GM12878 (cell line): Measurements from ENCODE around the gene DAPK2. TPM values are rescaled to one million over a fixed set of nuclear protein-coding genes. Genes with fewer than 3 reads are reported as not detected.

Source experiments
- ATAC-seq: fragments of 200-7000 bp; cut with Tn5 transposase; 3 replicates; pipeline ENCODE4 v1.9.1; 2020; ENCODE audit warnings: mild to moderate bottlenecking, moderate library complexity
- BruUV-seq: library from RNA; stranded (reverse); fragments of 400-500 nt; replicated peaks from 2 replicates; lab custom pipeline; 2021; lab: Mats Ljungman, UMichigan
- CTCF ChIA-PET: fragments of 300-600 bp; sonication (Branson Sonifier 250); formaldehyde crosslinking; extraction: SDS; loops from one replicate; lab custom pipeline; 2021; ENCODE audit warnings: inconsistent platforms; lab: Yijun Ruan, JAX
- POLR2A ChIA-PET: fragments of 350-600 bp; formaldehyde crosslinking; extraction: SDS; loops from one replicate; lab custom pipeline; 2021; ENCODE audit warnings: inconsistent platforms; lab: Charles Lee
- RAD21 ChIA-PET: fragments of 300-600 bp; sonication (Branson Sonifier 250); formaldehyde crosslinking; loops from one replicate; lab custom pipeline; 2023; ENCODE audit warnings: antibody characterized with exemption; ENCODE audit not compliant: unreplicated experiment; lab: Charles Lee
- SMC1A ChIA-PET: fragments of 300-600 bp; sonication (Branson Sonifier 250); formaldehyde crosslinking; loops from one replicate; lab custom pipeline; 2023; ENCODE audit not compliant: unreplicated experiment, uncharacterized antibody; lab: Charles Lee
- DNase-seq: peaks from one replicate; pipeline ENCODE4 v3.0.0-alpha.2; 2011; ENCODE audit warnings: low read depth, low spot score
- FAIRE-seq: peaks from 3 replicates; lab custom pipeline; 2011; peaks lifted over from hg19 to GRCh38; lab: Jason Lieb, UNC
- H2AFZ ChIP-seq: 2 replicates; pipeline ENCODE4 v1.6.0; 2011; ENCODE audit warnings: low read depth, low read length, control low read depth; ENCODE audit not compliant: control insufficient read depth
- H3K27ac ChIP-seq: 2 replicates; pipeline ENCODE4 v1.5.1; 2011; ENCODE audit warnings: control low read depth; ENCODE audit not compliant: control insufficient read depth, insufficient read depth
- H3K27me3 ChIP-seq, 2 experiments: replicated peaks in 1 of 2; 2 replicates each; pipeline versions ENCODE4 v1.6.0 to v1.6.1; 2011; ENCODE audit warnings: low read length in 1 of 2; ENCODE audit not compliant: control insufficient read depth in 2 of 2, insufficient read depth in 2 of 2
- H3K36me3 ChIP-seq, 2 experiments: 2 replicates each; pipeline ENCODE4 v1.5.1; 2011; ENCODE audit warnings: low read length in 1 of 2; ENCODE audit not compliant: control insufficient read depth in 2 of 2, insufficient read depth in 2 of 2
- H3K4me1 ChIP-seq: 2 replicates; pipeline ENCODE4 v1.6.1; 2011; ENCODE audit warnings: mild to moderate bottlenecking, low read length, moderate library complexity, mixed read lengths; ENCODE audit not compliant: control insufficient read depth, insufficient read depth
- H3K4me2 ChIP-seq: 2 replicates; pipeline ENCODE4 v1.6.0; 2011; ENCODE audit warnings: control low read depth; ENCODE audit not compliant: control insufficient read depth, insufficient read depth
- H3K4me3 ChIP-seq: fragments of 200-600 bp; sonication (generic); 2 replicates; pipeline ENCODE4 v1.5.1; 2016
- H3K79me2 ChIP-seq: 2 replicates; pipeline ENCODE4 v1.6.0; 2011; ENCODE audit warnings: low read length; ENCODE audit not compliant: control insufficient read depth, insufficient read depth
- H3K9ac ChIP-seq: 2 replicates; pipeline ENCODE4 v1.8.0; 2011; ENCODE audit warnings: low read length, control low read depth, mixed read lengths; ENCODE audit not compliant: control insufficient read depth, insufficient read depth
- H3K9me3 ChIP-seq: replicated peaks from 3 replicates; pipeline ENCODE4 v1.5.1; 2011; ENCODE audit warnings: mild to moderate bottlenecking, low read length; ENCODE audit not compliant: control insufficient read depth, insufficient read depth
- H4K20me1 ChIP-seq: 2 replicates; pipeline ENCODE4 v1.6.0; 2011; ENCODE audit not compliant: control insufficient read depth, insufficient read depth
- ETV6 ChIP-seq, 2 experiments: fragments of 450-650 bp in 1 of 2; IDR thresholded peaks in 1 of 2; conservative IDR thresholded peaks in 1 of 2; 2 replicates each; pipeline ENCODE4 v1.6.1; 2014; ENCODE audit warnings: antibody characterized with exemption in 1 of 2, borderline replicate concordance in 1 of 2, low read depth in 1 of 2, mild to moderate bottlenecking in 1 of 2, moderate library complexity in 1 of 2
- NBN ChIP-seq: fragments of 450-650 bp; IDR thresholded peaks from 2 replicates; pipeline ENCODE4 v1.6.1; 2016
- NFXL1 ChIP-seq: fragments of 450-650 bp; IDR thresholded peaks from 2 replicates; pipeline ENCODE4 v1.6.1; 2017; ENCODE audit warnings: antibody characterized with exemption, mild to moderate bottlenecking, borderline replicate concordance
- NFYB ChIP-seq: IDR thresholded peaks from 2 replicates; pipeline ENCODE4 v1.6.1; 2011; ENCODE audit warnings: low read depth, mild to moderate bottlenecking, low read length, improper control_type of control experiment, moderate library complexity; ENCODE audit not compliant: insufficient read depth
- TCF12 ChIP-seq: IDR thresholded peaks from 2 replicates; pipeline ENCODE4 v1.6.1; 2011; ENCODE audit warnings: low read depth, mild to moderate bottlenecking, low read length
- TCF7 ChIP-seq: IDR thresholded peaks from 2 replicates; pipeline ENCODE4 v1.6.1; 2014; ENCODE audit warnings: antibody characterized with exemption, borderline replicate concordance
- ZBED1 ChIP-seq: IDR thresholded peaks from 2 replicates; pipeline ENCODE4 v1.6.1; 2016; ENCODE audit warnings: borderline replicate concordance
- ZNF274 ChIP-seq: IDR thresholded peaks from one replicate; pipeline ENCODE4 v1.8.0; 2011; ENCODE audit not compliant: insufficient read length, insufficient read depth
- WGBS: methylation state at CpG from one replicate; pipeline ENCODE4 v1.1.6; 2016; ENCODE audit warnings: low lambda C conversion rate; ENCODE audit not compliant: insufficient replicate concordance, insufficient coverage; ENCODE audit errors: missing lambda C conversion rate; 5-methylcytosine and 5-hydroxymethylcytosine counted together
- in situ Hi-C: fragments of 300-500 bp; cut with MboI; formaldehyde crosslinking; loops from 9 replicates; pipeline ENCODE4 v1.14.3; 2018; ENCODE audit warnings: mixed read lengths
- intact Hi-C: fragments of 100-400 bp; cut with micrococcal nuclease; formaldehyde crosslinking; loops from one replicate; pipeline ENCODE4 v1.14.2; 2022; ENCODE audit not compliant: unreplicated experiment
- polyA plus RNA-seq, 11 experiments: library from polyadenylated mRNA; depleted of rRNA in 4 of 11; unstranded in 6 of 11; stranded (reverse) in 5 of 11; fragments of >200 nt; fragmentation: Nextera tagmentation in 4 of 11; fragmentation: Illumina TruSeq in 1 of 11; extraction: Ambion mirVana in 4 of 11; extraction: Trizol in 1 of 11; gene quantifications; 1 replicate in 1 of 11; 2 replicates in 10 of 11; pipeline versions ENCODE4 v1.2.1 to v1.2.3, GENCODE V29; 2011 to 2016; ENCODE audit warnings: inconsistent platforms in 2 of 11, missing spikeins in 2 of 11, low read depth in 1 of 11
- total RNA-seq, 4 experiments: library from RNA; depleted of rRNA in 3 of 4; stranded (reverse); fragments of >200 nt in 3 of 4; fragmentation: Illumina TruSeq in 1 of 4; extraction: Trizol in 1 of 4; gene quantifications; 2 replicates each; pipeline versions ENCODE4 v1.2.1 to v1.2.3, GENCODE V29; 2013 to 2021

The DAPK2 gene
- total and polyA plus RNA-seq, 10 of the 15 experiments (the other 5 are each of a cell fraction or from before 2014, with no cell fraction given), result 0.69 to 8.4 (median 4.1) TPM

DNA sequence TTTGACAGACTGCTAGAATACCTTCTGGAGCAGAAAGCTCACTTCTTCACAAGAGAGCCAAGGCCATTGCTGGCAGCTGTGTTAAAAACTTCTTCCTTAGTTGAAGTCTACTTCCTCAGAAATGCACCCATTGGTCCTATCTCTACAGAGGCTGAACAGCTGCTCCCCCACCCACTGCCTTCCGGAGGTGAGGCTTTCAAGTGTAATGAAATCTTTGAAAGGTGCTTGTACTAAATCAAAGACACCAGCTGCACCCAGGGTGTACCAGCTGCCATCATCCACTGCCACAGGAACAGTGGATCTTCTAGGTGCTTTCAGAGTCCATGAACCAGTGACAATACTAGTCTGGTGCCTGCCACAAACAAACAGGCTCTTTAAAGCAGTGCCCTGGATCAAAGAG, 186.1 kb downstream of the DAPK2 start:
- peaks cover 9% of the 10 kb centered on the region for H3K4me1 ChIP-seq
- H3K27ac ChIP-seq, result peak overlapping the region; percentile 31
- no peaks in the 10 kb centered on the region for H3K36me3 ChIP-seq
- no peaks in the 10 kb centered on the region for H3K79me2 ChIP-seq
- no TSS peak for BruUV-seq
- intact Hi-C loops (no loop called here), in situ Hi-C loops (no loop called here)
- no peak for TF ChIP-seq ZBED1
- no peak for TF ChIP-seq NFXL1
- TF ChIP-seq NBN, result no peak
- peak; percentile 54; the same call in 1 of the 2 replicates for TF ChIP-seq TCF12
- TF ChIP-seq ETV6 (conservative IDR thresholded peaks at IDR 0.05 in 1 of 2, IDR thresholded peaks at IDR 0.05 in 1 of 2; ENCODE audit: borderline replicate concordance in 1 of 2, low read depth in 1 of 2), result no peak
- no peak for TF ChIP-seq ZNF274
- no peak for TF ChIP-seq TCF7
- TF ChIP-seq NFYB, result no peak
- ChIA-PET POLR2A (interaction anchor here (0.5 to 2.1 kb wide), 6 partner anchors 8 to 398 kb away, joined by 4 to 10 read pairs (median 5); no protein-coding TSS in a partner anchor), SMC1A (interaction anchor here (0.6 to 3.8 kb wide), 10 partner anchors 9 to 195 kb away, joined by 3 to 16 read pairs (median 5); no protein-coding TSS in a partner anchor), CTCF (interaction anchor here (0.7 to 3.8 kb wide), 8 partner anchors 10 to 149 kb away, joined by 3 to 14 read pairs (median 3); no protein-coding TSS in a partner anchor), RAD21 (interaction anchor here (0.6 to 1.0 kb wide), 2 partner anchors 18 to 709 kb away, joined by 3 read pairs; no protein-coding TSS in a partner anchor)
- H3K4me3 ChIP-seq, result no peak overlapping the region
- WGBS, result 8% methylated on average over 1 of the region's 1 CpG
- no peaks in the 10 kb centered on the region for H4K20me1 ChIP-seq
- H3K4me2 ChIP-seq, result peak overlapping the region; percentile 66
- no peaks in the 10 kb centered on the region for H3K27me3 ChIP-seq
- ATAC-seq (no peak), DNase-seq (no peak), FAIRE-seq (peak; percentile 59)
- no peaks in the 10 kb centered on the region for H3K9me3 ChIP-seq
- peak overlapping the region; percentile 71 for H2AFZ ChIP-seq
- H3K9ac ChIP-seq, result peak overlapping the region; percentile 16
